Tibial artery (tissue), 4 donors: Measurements from ENCODE around the gene AHDC1.
A peak's percentile ranks its signal among the peaks of the same experiment; 100 is the strongest.

ENCODE experiments used
- DNase-seq, 2 donors: peaks; one replicate each; pipeline ENCODE4 v3.0.0-alpha.2; 2019
- H3K27ac ChIP-seq, 2 donors: fragments of 200-600 bp; sonication (generic) in 1 of 2; 1 replicate in 1 of 2; 2 replicates in 1 of 2; pipeline ENCODE4 v1.5.1; 2018 to 2019; ENCODE audit warnings: mild to moderate bottlenecking in 1 of 2
- H3K27me3 ChIP-seq, 2 donors: fragments of 200-600 bp; sonication (generic) in 1 of 2; one replicate each; pipeline versions ENCODE4 v1.5.1 to v1.6.0; 2016 to 2019
- H3K36me3 ChIP-seq, 3 donors: fragments of 200-600 bp; sonication (generic) in 2 of 3; one replicate each; pipeline ENCODE4 v1.5.1; 2016 to 2019; ENCODE audit warnings: mild to moderate bottlenecking in 2 of 3
- H3K4me1 ChIP-seq, 4 donors: fragments of 200-600 bp; sonication (generic) in 2 of 4; 1 replicate in 3 of 4; 2 replicates in 1 of 4; pipeline ENCODE4 v1.5.1; 2016 to 2019
- H3K4me3 ChIP-seq, 2 donors: fragments of 200-600 bp; sonication (generic) in 1 of 2; 1 replicate in 1 of 2; 2 replicates in 1 of 2; pipeline ENCODE4 v1.5.1; 2018 to 2019; ENCODE audit warnings: mild to moderate bottlenecking in 2 of 2
- H3K9me3 ChIP-seq, 3 donors: fragments of 200-600 bp; sonication (generic) in 1 of 3; one replicate each; pipeline ENCODE4 v1.5.1; 2016 to 2019
- CTCF ChIP-seq, 2 experiments: fragments of 200-600 bp in 1 of 2; fragments of 450-650 bp in 1 of 2; IDR thresholded peaks; one replicate each; pipeline ENCODE4 v1.5.1; 2017 to 2019; ENCODE audit warnings: antibody characterized with exemption in 2 of 2, mild to moderate bottlenecking in 1 of 2, moderate library complexity in 1 of 2
- intact Hi-C: fragments of 100-400 bp; cut with DNase I; formaldehyde crosslinking; loops from one replicate; pipeline ENCODE4 v1.15.0; 2023; ENCODE audit warnings: low total_unique reads

AHDC1 gene

DNA sequence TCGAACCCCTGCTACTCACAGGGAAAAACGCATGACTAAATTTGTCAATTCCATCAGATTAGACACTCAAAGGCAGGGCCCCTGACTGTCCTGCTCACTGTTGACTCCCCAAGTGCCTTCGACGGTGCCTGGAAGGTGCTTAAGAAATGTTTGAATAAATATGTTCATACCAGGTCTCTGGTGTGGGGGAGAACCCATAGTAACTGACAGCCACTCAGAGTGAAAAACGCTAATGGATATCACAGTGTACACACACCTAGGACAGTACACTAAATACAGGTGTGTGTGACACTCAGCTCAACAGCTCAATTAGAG is 74.3 kb downstream of the AHDC1 start:
- intact Hi-C loops: loop anchor here (5.0 kb wide), 1 partner anchor 37 kb away; the partner anchor contains the start of gene WASF2
- Histone ChIP-seq H3K27me3 (no peaks in the 10 kb centered on the region), H3K9me3 (no peaks in the 10 kb centered on the region), H3K4me3 (no peak overlapping the region), H3K4me1 (peaks cover 8 to 51% (median 46%) of the 10 kb centered on the region in 4 donors), H3K36me3 (peaks cover 12 to 27% (median 18%) of the 10 kb centered on the region in 3 donors), H3K27ac (peak overlapping the region; percentile 86 to 89)
- TF ChIP-seq CTCF (IDR thresholded peaks at IDR 0.05): no peak
- DNase-seq: no peak

GRCh38 chr1:27528818-27529703 is 74.9 kb downstream of the AHDC1 start:
- Histone ChIP-seq H3K36me3 (peaks cover 7 to 21% (median 12%) of the 10 kb centered on the region in 3 donors), H3K27ac (peak overlapping the region; percentile 86 to 89), H3K4me1 (peaks cover 8 to 56% (median 47%) of the 10 kb centered on the region in 4 donors), H3K4me3 (peak overlapping the region; percentile 50 to 61), H3K27me3 (no peaks in the 10 kb centered on the region), H3K9me3 (no peaks in the 10 kb centered on the region)
- intact Hi-C loops: loop anchor here (5.0 kb wide), 1 partner anchor 37 kb away; the partner anchor contains the start of gene WASF2
- TF ChIP-seq CTCF (IDR thresholded peaks at IDR 0.05): no peak
- DNase-seq: peak; percentile 89

- intact Hi-C loops: loop anchor here (5.0 kb wide), 1 partner anchor 36 kb away; the partner anchor contains the start of gene WASF2
- TF ChIP-seq CTCF (IDR thresholded peaks at IDR 0.05): peak in 1 of 2 experiments; percentile 35
- peaks cover 0 to 11% (median 5%) of the 10 kb centered on the region in 3 donors for H3K36me3 ChIP-seq
- H3K4me1 ChIP-seq: peaks cover 8 to 65% (median 56%) of the 10 kb centered on the region in 4 donors
- H3K9me3 ChIP-seq: no peaks in the 10 kb centered on the region
- no peaks in the 10 kb centered on the region for H3K27me3 ChIP-seq
- H3K27ac ChIP-seq: peak overlapping the region; percentile 86 to 89
- peak overlapping the region; percentile 50 to 61 for H3K4me3 ChIP-seq
- no peak for DNase-seq
These were observed 75.8 kb downstream of the AHDC1 start for GRCh38 chr1:27527890-27528817.

- peak overlapping the region; percentile 50 to 61 for H3K4me3 ChIP-seq
- H3K4me1 ChIP-seq: peaks cover 8 to 73% (median 64%) of the 10 kb centered on the region in 4 donors
- intact Hi-C loops: loop anchor here (5.0 kb wide), 1 partner anchor 35 kb away; the partner anchor contains the start of gene WASF2
- no peaks in the 10 kb centered on the region for H3K27me3 ChIP-seq
- TF ChIP-seq CTCF (IDR thresholded peaks at IDR 0.05): no peak
- peak overlapping the region; percentile 86 to 89 for H3K27ac ChIP-seq
- DNase-seq: peak in 1 of 2 donors; percentile 72
- no peaks in the 10 kb centered on the region for H3K9me3 ChIP-seq
- peaks cover 0 to 3% (median 0%) of the 10 kb centered on the region in 3 donors for H3K36me3 ChIP-seq
These were observed 76.6 kb downstream of the AHDC1 start for GRCh38 chr1:27527223-27527889.
